GM23338 (cell line): ENCODE measurements around the gene MICAL3. TPM values are rescaled to one million over a fixed set of nuclear protein-coding genes. Genes with fewer than 3 reads are reported as not detected.

Experiments
- ATAC-seq: fragments of 200-7000 bp; cut with Tn5 transposase; 3 replicates; pipeline ENCODE4 v1.9.1; 2020
- DNase-seq: peaks from one replicate; pipeline ENCODE4 v3.0.0-alpha.2; 2015; ENCODE audit warnings: low spot score
- H2AFZ ChIP-seq: fragments of 200-600 bp; sonication (generic); 2 replicates; pipeline ENCODE4 v1.8.0; 2016; ENCODE audit warnings: antibody characterized with exemption, mild to moderate bottlenecking, moderate library complexity
- H3F3A ChIP-seq: fragments of 200-600 bp; sonication (generic); replicated peaks from 2 replicates; pipeline ENCODE4 v1.8.0; 2017; ENCODE audit warnings: antibody characterized with exemption, mixed run types, low read depth
- H3K27ac ChIP-seq: fragments of 200-600 bp; sonication (generic); 2 replicates; pipeline ENCODE4 v1.6.1; 2016; ENCODE audit warnings: low read depth
- H3K27me3 ChIP-seq: fragments of 200-600 bp; sonication (generic); 2 replicates; pipeline ENCODE4 v1.8.0; 2016; ENCODE audit warnings: mild to moderate bottlenecking, mixed run types, moderate library complexity; ENCODE audit not compliant: insufficient read depth
- H3K36me3 ChIP-seq: fragments of 200-600 bp; sonication (generic); 2 replicates; pipeline ENCODE4 v1.8.0; 2016; ENCODE audit warnings: mild to moderate bottlenecking; ENCODE audit not compliant: insufficient read depth
- H3K4me1 ChIP-seq: fragments of 200-600 bp; sonication (generic); 2 replicates; pipeline ENCODE4 v1.8.0; 2016; ENCODE audit warnings: mild to moderate bottlenecking, moderate library complexity; ENCODE audit not compliant: insufficient read depth
- H3K4me2 ChIP-seq: fragments of 200-600 bp; sonication (generic); 2 replicates; pipeline ENCODE4 v1.7.1; 2017; ENCODE audit warnings: mixed run types
- H3K4me3 ChIP-seq: fragments of 200-600 bp; sonication (generic); 2 replicates; pipeline ENCODE4 v1.6.1; 2016; ENCODE audit warnings: mixed run types
- H3K79me2 ChIP-seq: fragments of 200-600 bp; sonication (generic); replicated peaks from 2 replicates; pipeline ENCODE4 v1.8.0; 2017; ENCODE audit warnings: mild to moderate bottlenecking; ENCODE audit not compliant: insufficient read depth
- H3K9me2 ChIP-seq: fragments of 200-600 bp; sonication (generic); 2 replicates; pipeline ENCODE4 v1.8.0; 2017; ENCODE audit not compliant: insufficient read depth
- H4K20me1 ChIP-seq: fragments of 200-600 bp; sonication (generic); replicated peaks from 2 replicates; pipeline ENCODE4 v1.8.0; 2017; ENCODE audit warnings: mild to moderate bottlenecking; ENCODE audit not compliant: insufficient read depth
- H3K27ac Mint-ChIP-seq: 2 replicates; pipeline ENCODE4 v1.8.0; 2020; ENCODE audit warnings: inconsistent platforms, mild to moderate bottlenecking, moderate library complexity, mixed read lengths
- H3K27me3 Mint-ChIP-seq: 3 replicates; pipeline ENCODE4 v1.8.0; 2022; ENCODE audit warnings: low read depth, mild to moderate bottlenecking, moderate library complexity, mixed read lengths, inconsistent platforms; ENCODE audit not compliant: insufficient read depth, poor library complexity
- H3K36me3 Mint-ChIP-seq: 3 replicates; pipeline ENCODE4 v1.8.0; 2021; ENCODE audit warnings: low read depth, mild to moderate bottlenecking, inconsistent platforms, moderate library complexity, mixed read lengths
- H3K4me1 Mint-ChIP-seq: 3 replicates; pipeline ENCODE4 v1.8.0; 2020; ENCODE audit warnings: mild to moderate bottlenecking, inconsistent platforms, mixed read lengths
- H3K4me3 Mint-ChIP-seq: 3 replicates; pipeline ENCODE4 v1.8.0; 2021; ENCODE audit warnings: moderate library complexity, mild to moderate bottlenecking, inconsistent platforms, mixed read lengths
- H3K9me3 Mint-ChIP-seq: 3 replicates; pipeline ENCODE4 v1.8.0; 2020; ENCODE audit warnings: moderate library complexity, mild to moderate bottlenecking, inconsistent platforms, mixed read lengths
- CREB1 ChIP-seq: fragments of 250-450 bp; sonication (Bioruptor Pico); IDR thresholded peaks from 2 replicates; pipeline ENCODE4 v1.5.0; 2020; ENCODE audit warnings: low read depth, mild to moderate bottlenecking, moderate library complexity
- JUNB ChIP-seq: IDR thresholded peaks from one replicate; pipeline ENCODE4 v1.6.1; 2016; ENCODE audit warnings: antibody characterized with exemption; ENCODE audit not compliant: unreplicated experiment
- ZNF114 ChIP-seq: fragments of 250-450 bp; sonication (Bioruptor Pico); IDR thresholded peaks from 2 replicates; pipeline ENCODE4 v1.5.0; 2020; ENCODE audit warnings: mild to moderate bottlenecking, moderate library complexity
- polyA plus RNA-seq: library from polyadenylated mRNA; unstranded; fragments of >200 nt; fragmentation: Nextera tagmentation; extraction: Ambion mirVana; gene quantifications from 2 replicates; pipeline ENCODE4 v1.2.1, GENCODE V29; 2016
- total RNA-seq: library from RNA; depleted of rRNA; stranded (reverse); fragments of >200 nt; shearing (Covaris generic); gene quantifications from 2 replicates; pipeline ENCODE4 v1.2.3, GENCODE V29; 2014
- TF ChIP-seq, protein P1 (sequence below): fragments of 250-450 bp; sonication (Bioruptor Pico); IDR thresholded peaks from 2 replicates; pipeline ENCODE4 v1.5.0; 2020; ENCODE audit warnings: mild to moderate bottlenecking, moderate library complexity
- TF ChIP-seq, protein P2 (sequence below): IDR thresholded peaks from one replicate; pipeline ENCODE4 v1.6.1; 2018; ENCODE audit warnings: antibody characterized with exemption; ENCODE audit not compliant: unreplicated experiment

The MICAL3 gene
- total and polyA plus RNA-seq, 2 experiments from 2014 or later: 10.1 to 33.9 TPM

DNA sequence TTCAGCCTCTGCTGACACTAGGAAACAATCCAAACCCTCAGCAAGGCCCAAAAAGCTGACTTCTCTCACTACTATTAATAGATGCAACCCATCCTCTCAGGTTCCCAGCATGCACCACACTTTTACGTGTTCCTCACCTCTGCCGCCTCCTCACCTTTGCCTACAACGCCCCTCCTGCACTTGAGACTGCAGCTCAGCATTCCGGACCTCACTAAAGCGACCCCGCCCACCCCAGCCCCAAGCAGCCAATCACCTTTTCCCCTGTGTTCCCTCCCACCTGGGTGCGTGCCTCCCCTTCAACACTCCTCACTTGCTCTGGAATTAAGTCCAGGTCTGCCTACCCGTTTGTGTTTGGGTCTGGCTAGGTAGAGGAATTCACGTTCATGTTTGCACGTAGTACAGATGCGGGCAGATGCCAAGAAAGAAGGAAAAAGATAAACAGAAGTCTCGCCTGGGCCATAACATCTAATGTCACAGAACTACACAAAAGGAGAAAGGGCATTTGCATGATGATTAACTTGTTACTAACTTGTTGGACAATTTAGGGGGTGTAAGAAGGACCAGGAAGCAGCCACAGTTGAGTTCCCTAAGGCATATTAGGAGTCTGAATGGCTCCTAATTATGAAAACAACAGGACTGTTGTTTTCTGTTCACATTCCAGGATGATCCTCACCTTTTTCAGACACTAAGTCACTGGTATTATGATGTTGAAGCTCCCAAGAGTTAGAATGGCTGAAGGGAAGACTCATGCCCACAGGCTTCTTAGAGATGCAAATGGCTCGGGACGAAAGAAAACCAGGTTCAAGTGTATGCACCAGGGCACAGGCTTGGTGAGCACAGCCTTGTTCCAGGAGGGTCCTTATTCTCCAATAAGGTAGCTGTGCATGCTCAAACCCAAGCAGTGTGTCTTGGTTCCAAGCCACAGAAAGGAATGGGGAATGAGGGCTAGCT is 102.2 kb downstream of the MICAL3 start:
- no peaks in the 10 kb centered on the region for H3K36me3 ChIP-seq
- ATAC-seq: peak; percentile 81
- Mint-ChIP-seq H3K27me3 (peaks cover 4% of the 10 kb centered on the region), H3K36me3 (no peaks in the 10 kb centered on the region; the same call in 2 of the 3 replicates), H3K4me3 (peak overlapping the region; percentile 45), H3K27ac (peak overlapping the region; percentile 92), H3K4me1 (peaks cover 47% of the 10 kb centered on the region), H3K9me3 (no peaks in the 10 kb centered on the region)
- H3K4me1 ChIP-seq: peaks cover 45% of the 10 kb centered on the region
- no peak overlapping the region for H2AFZ ChIP-seq
- H3K4me3 ChIP-seq: peak overlapping the region; percentile 33
- no peaks in the 10 kb centered on the region; the same call in 1 of the 2 replicates for H3K9me2 ChIP-seq
- H3K27me3 ChIP-seq: no peaks in the 10 kb centered on the region
- H3K4me2 ChIP-seq: peak overlapping the region; percentile 64
- H3K27ac ChIP-seq: peak overlapping the region; percentile 84
- TF ChIP-seq, protein P1, sequence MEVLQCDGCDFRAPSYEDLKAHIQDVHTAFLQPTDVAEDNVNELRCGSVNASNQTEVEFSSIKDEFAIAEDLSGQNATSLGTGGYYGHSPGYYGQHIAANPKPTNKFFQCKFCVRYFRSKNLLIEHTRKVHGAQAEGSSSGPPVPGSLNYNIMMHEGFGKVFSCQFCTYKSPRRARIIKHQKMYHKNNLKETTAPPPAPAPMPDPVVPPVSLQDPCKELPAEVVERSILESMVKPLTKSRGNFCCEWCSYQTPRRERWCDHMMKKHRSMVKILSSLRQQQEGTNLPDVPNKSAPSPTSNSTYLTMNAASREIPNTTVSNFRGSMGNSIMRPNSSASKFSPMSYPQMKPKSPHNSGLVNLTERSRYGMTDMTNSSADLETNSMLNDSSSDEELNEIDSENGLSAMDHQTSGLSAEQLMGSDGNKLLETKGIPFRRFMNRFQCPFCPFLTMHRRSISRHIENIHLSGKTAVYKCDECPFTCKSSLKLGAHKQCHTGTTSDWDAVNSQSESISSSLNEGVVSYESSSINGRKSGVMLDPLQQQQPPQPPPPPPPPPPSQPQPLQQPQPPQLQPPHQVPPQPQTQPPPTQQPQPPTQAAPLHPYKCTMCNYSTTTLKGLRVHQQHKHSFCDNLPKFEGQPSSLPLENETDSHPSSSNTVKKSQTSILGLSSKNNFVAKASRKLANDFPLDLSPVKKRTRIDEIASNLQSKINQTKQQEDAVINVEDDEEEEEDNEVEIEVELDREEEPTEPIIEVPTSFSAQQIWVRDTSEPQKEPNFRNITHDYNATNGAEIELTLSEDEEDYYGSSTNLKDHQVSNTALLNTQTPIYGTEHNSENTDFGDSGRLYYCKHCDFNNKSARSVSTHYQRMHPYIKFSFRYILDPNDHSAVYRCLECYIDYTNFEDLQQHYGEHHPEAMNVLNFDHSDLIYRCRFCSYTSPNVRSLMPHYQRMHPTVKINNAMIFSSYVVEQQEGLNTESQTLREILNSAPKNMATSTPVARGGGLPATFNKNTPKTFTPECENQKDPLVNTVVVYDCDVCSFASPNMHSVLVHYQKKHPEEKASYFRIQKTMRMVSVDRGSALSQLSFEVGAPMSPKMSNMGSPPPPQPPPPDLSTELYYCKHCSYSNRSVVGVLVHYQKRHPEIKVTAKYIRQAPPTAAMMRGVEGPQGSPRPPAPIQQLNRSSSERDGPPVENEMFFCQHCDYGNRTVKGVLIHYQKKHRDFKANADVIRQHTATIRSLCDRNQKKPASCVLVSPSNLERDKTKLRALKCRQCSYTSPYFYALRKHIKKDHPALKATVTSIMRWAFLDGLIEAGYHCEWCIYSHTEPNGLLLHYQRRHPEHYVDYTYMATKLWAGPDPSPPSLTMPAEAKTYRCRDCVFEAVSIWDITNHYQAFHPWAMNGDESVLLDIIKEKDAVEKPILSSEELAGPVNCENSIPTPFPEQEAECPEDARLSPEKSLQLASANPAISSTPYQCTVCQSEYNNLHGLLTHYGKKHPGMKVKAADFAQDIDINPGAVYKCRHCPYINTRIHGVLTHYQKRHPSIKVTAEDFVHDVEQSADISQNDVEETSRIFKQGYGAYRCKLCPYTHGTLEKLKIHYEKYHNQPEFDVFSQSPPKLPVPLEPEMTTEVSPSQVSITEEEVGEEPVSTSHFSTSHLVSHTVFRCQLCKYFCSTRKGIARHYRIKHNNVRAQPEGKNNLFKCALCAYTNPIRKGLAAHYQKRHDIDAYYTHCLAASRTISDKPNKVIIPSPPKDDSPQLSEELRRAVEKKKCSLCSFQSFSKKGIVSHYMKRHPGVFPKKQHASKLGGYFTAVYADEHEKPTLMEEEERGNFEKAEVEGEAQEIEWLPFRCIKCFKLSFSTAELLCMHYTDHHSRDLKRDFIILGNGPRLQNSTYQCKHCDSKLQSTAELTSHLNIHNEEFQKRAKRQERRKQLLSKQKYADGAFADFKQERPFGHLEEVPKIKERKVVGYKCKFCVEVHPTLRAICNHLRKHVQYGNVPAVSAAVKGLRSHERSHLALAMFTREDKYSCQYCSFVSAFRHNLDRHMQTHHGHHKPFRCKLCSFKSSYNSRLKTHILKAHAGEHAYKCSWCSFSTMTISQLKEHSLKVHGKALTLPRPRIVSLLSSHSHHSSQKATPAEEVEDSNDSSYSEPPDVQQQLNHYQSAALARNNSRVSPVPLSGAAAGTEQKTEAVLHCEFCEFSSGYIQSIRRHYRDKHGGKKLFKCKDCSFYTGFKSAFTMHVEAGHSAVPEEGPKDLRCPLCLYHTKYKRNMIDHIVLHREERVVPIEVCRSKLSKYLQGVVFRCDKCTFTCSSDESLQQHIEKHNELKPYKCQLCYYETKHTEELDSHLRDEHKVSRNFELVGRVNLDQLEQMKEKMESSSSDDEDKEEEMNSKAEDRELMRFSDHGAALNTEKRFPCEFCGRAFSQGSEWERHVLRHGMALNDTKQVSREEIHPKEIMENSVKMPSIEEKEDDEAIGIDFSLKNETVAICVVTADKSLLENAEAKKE (CRISPR knock-in tag): peak; percentile 63
- peak; percentile 28; the same call in 1 of the 2 replicates for TF ChIP-seq CREB1 (CRISPR knock-in tag)
- no peak for TF ChIP-seq JUNB
- TF ChIP-seq, protein P2, sequence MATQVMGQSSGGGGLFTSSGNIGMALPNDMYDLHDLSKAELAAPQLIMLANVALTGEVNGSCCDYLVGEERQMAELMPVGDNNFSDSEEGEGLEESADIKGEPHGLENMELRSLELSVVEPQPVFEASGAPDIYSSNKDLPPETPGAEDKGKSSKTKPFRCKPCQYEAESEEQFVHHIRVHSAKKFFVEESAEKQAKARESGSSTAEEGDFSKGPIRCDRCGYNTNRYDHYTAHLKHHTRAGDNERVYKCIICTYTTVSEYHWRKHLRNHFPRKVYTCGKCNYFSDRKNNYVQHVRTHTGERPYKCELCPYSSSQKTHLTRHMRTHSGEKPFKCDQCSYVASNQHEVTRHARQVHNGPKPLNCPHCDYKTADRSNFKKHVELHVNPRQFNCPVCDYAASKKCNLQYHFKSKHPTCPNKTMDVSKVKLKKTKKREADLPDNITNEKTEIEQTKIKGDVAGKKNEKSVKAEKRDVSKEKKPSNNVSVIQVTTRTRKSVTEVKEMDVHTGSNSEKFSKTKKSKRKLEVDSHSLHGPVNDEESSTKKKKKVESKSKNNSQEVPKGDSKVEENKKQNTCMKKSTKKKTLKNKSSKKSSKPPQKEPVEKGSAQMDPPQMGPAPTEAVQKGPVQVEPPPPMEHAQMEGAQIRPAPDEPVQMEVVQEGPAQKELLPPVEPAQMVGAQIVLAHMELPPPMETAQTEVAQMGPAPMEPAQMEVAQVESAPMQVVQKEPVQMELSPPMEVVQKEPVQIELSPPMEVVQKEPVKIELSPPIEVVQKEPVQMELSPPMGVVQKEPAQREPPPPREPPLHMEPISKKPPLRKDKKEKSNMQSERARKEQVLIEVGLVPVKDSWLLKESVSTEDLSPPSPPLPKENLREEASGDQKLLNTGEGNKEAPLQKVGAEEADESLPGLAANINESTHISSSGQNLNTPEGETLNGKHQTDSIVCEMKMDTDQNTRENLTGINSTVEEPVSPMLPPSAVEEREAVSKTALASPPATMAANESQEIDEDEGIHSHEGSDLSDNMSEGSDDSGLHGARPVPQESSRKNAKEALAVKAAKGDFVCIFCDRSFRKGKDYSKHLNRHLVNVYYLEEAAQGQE: no peak
- TF ChIP-seq ZNF114 (CRISPR knock-in tag): no peak
- H4K20me1 ChIP-seq: peaks cover 10% of the 10 kb centered on the region
- peaks cover 10% of the 10 kb centered on the region; the same call in 1 of the 2 replicates for H3F3A ChIP-seq
- H3K79me2 ChIP-seq: peaks cover 85% of the 10 kb centered on the region
- DNase-seq: peak; percentile 95
